WTC11 (cell line): ENCODE results near the gene KRTAP5-6.

Source experiments
- CREB1 ChIP-seq: sonication (generic); formaldehyde crosslinking; IDR thresholded peaks from 2 replicates; pipeline ENCODE4 v1.8.0; 2023; ENCODE audit warnings: mild to moderate bottlenecking, missing genetic modification reagents
- CREM ChIP-seq: sonication (generic); formaldehyde crosslinking; IDR thresholded peaks from 2 replicates; pipeline ENCODE4 v1.8.1; 2022; ENCODE audit warnings: mild to moderate bottlenecking, missing genetic modification reagents, moderate library complexity
- IRF2 ChIP-seq: sonication (generic); formaldehyde crosslinking; IDR thresholded peaks from 2 replicates; pipeline ENCODE4 v1.8.0; 2022; ENCODE audit warnings: low read depth, missing genetic modification reagents, borderline replicate concordance
- NFYB ChIP-seq: sonication (generic); formaldehyde crosslinking; conservative IDR thresholded peaks from 2 replicates; pipeline ENCODE4 v1.8.0; 2022; ENCODE audit warnings: low read depth, missing genetic modification reagents
- SP1 ChIP-seq: sonication (generic); formaldehyde crosslinking; conservative IDR thresholded peaks from 2 replicates; pipeline ENCODE4 v1.8.1; 2022; ENCODE audit warnings: missing genetic modification reagents
- TEAD4 ChIP-seq: sonication (generic); formaldehyde crosslinking; IDR thresholded peaks from 2 replicates; pipeline ENCODE4 v1.8.0; 2022; ENCODE audit warnings: mild to moderate bottlenecking, missing genetic modification reagents
- ZNF121 ChIP-seq: sonication (generic); formaldehyde crosslinking; IDR thresholded peaks from 2 replicates; pipeline ENCODE4 v1.8.0; 2023; ENCODE audit warnings: missing genetic modification reagents
- TF ChIP-seq, protein P1 (sequence below): fragments of 200-600 bp; IDR thresholded peaks from 2 replicates; pipeline ENCODE4 v1.8.0; 2022; ENCODE audit warnings: antibody characterized with exemption
- TF ChIP-seq, protein P2 (sequence below): sonication (generic); formaldehyde crosslinking; IDR thresholded peaks from 2 replicates; pipeline ENCODE4 v1.8.0; 2022; ENCODE audit warnings: mild to moderate bottlenecking, missing genetic modification reagents
- TF ChIP-seq, protein P3 (sequence below): sonication (generic); formaldehyde crosslinking; IDR thresholded peaks from 2 replicates; pipeline ENCODE4 v1.8.0; 2023; ENCODE audit warnings: missing genetic modification reagents, mild to moderate bottlenecking, borderline replicate concordance
- TF ChIP-seq, protein P4 (sequence below): sonication (generic); formaldehyde crosslinking; IDR thresholded peaks from 2 replicates; pipeline ENCODE4 v1.8.0; 2022; ENCODE audit warnings: mild to moderate bottlenecking, missing genetic modification reagents

DNA sequence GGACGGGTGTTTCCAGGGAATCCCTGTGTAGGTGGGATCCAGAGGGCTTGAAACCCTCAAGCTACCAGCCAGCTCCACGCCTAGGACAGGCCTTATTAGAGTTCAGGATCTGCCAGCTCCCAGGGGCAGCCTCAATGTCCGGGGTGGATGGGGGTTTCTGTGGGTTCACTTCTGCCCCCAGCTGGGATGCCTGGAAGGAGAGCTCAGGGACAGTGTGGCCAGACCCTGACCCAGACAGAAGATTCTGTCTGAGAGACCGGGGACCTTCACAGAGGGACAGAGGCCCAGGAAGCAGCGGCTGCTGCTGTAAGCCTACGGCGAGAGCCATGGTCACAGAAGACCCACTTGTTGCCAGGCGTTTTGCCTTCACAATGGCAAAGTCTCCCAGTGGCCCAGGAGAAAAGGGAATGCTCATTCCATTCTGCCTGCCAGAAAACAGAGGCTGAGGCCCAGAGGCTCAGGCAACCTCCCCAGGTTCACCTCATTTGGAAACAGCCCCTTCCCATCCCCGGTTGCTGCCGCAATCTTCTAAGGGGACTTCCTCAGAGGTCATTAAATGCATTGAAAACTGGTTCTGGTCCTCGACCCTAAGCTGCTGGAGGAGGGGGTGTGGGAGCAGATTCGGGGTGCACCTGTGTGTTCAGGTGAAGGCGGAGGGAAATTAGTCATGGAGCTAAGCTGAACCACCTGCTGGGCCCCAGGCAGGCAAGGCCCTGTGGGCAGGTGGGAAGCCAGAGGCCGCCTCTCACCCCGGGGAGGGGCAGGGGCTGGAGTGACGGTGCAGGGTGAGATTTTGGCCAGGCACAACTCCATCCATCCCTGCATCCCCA lies 4.9 kb upstream of the KRTAP5-6 start:
- TF ChIP-seq, protein P1, sequence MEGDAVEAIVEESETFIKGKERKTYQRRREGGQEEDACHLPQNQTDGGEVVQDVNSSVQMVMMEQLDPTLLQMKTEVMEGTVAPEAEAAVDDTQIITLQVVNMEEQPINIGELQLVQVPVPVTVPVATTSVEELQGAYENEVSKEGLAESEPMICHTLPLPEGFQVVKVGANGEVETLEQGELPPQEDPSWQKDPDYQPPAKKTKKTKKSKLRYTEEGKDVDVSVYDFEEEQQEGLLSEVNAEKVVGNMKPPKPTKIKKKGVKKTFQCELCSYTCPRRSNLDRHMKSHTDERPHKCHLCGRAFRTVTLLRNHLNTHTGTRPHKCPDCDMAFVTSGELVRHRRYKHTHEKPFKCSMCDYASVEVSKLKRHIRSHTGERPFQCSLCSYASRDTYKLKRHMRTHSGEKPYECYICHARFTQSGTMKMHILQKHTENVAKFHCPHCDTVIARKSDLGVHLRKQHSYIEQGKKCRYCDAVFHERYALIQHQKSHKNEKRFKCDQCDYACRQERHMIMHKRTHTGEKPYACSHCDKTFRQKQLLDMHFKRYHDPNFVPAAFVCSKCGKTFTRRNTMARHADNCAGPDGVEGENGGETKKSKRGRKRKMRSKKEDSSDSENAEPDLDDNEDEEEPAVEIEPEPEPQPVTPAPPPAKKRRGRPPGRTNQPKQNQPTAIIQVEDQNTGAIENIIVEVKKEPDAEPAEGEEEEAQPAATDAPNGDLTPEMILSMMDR: no peak
- no peak for TF ChIP-seq IRF2 (CRISPR knock-in tag)
- TF ChIP-seq CREM (CRISPR knock-in tag): no peak
- no peak for TF ChIP-seq TEAD4 (CRISPR knock-in tag)
- no peak for TF ChIP-seq ZNF121 (CRISPR knock-in tag)
- TF ChIP-seq, protein P2, sequence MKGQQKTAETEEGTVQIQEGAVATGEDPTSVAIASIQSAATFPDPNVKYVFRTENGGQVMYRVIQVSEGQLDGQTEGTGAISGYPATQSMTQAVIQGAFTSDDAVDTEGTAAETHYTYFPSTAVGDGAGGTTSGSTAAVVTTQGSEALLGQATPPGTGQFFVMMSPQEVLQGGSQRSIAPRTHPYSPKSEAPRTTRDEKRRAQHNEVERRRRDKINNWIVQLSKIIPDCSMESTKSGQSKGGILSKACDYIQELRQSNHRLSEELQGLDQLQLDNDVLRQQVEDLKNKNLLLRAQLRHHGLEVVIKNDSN (CRISPR knock-in tag): no peak
- no peak for TF ChIP-seq SP1
- TF ChIP-seq NFYB: no peak
- no peak for TF ChIP-seq CREB1 (CRISPR knock-in tag)
- TF ChIP-seq, protein P3, sequence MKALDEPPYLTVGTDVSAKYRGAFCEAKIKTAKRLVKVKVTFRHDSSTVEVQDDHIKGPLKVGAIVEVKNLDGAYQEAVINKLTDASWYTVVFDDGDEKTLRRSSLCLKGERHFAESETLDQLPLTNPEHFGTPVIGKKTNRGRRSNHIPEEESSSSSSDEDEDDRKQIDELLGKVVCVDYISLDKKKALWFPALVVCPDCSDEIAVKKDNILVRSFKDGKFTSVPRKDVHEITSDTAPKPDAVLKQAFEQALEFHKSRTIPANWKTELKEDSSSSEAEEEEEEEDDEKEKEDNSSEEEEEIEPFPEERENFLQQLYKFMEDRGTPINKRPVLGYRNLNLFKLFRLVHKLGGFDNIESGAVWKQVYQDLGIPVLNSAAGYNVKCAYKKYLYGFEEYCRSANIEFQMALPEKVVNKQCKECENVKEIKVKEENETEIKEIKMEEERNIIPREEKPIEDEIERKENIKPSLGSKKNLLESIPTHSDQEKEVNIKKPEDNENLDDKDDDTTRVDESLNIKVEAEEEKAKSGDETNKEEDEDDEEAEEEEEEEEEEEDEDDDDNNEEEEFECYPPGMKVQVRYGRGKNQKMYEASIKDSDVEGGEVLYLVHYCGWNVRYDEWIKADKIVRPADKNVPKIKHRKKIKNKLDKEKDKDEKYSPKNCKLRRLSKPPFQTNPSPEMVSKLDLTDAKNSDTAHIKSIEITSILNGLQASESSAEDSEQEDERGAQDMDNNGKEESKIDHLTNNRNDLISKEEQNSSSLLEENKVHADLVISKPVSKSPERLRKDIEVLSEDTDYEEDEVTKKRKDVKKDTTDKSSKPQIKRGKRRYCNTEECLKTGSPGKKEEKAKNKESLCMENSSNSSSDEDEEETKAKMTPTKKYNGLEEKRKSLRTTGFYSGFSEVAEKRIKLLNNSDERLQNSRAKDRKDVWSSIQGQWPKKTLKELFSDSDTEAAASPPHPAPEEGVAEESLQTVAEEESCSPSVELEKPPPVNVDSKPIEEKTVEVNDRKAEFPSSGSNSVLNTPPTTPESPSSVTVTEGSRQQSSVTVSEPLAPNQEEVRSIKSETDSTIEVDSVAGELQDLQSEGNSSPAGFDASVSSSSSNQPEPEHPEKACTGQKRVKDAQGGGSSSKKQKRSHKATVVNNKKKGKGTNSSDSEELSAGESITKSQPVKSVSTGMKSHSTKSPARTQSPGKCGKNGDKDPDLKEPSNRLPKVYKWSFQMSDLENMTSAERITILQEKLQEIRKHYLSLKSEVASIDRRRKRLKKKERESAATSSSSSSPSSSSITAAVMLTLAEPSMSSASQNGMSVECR (CRISPR knock-in tag): no peak
- TF ChIP-seq, protein P4, sequence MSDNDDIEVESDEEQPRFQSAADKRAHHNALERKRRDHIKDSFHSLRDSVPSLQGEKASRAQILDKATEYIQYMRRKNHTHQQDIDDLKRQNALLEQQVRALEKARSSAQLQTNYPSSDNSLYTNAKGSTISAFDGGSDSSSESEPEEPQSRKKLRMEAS (CRISPR knock-in tag): no peak
